GM18511 (cell line): ENCODE results near the gene MALT1.
"Not testable (repeated sequence)": the region's sequence is repeated elsewhere in the genome, so short reads cannot be mapped to it uniquely, and the experiment has no call there.

ENCODE experiments used
- ATAC-seq: cut with Tn5 transposase; IDR thresholded peaks from one replicate; pipeline ENCODE4 v1.9.1; 2021; ENCODE audit warnings: mild to moderate bottlenecking, moderate library complexity; ENCODE audit not compliant: unreplicated experiment

The MALT1 gene

GRCh38 chr18:58769321-58769720 is 98.1 kb downstream of the MALT1 start:
- no peak for ATAC-seq

GRCh38 chr18:58770601-58771000 is 99.3 kb downstream of the MALT1 start:
- ATAC-seq = no peak

GRCh38 chr18:58772161-58772560 is 100.9 kb downstream of the MALT1 start:
- ATAC-seq = no peak

- ATAC-seq = no peak
Observed at GRCh38 chr18:58776084-58776483, 104.8 kb downstream of the MALT1 start.

- ATAC-seq = not testable (repeated sequence)
Observed at GRCh38 chr18:58776541-58776940, 105.3 kb downstream of the MALT1 start.

GRCh38 chr18:58777471-58777870 is 106.2 kb downstream of the MALT1 start:
- no peak for ATAC-seq

- ATAC-seq = no peak
Observed at GRCh38 chr18:58779529-58779928, 108.3 kb downstream of the MALT1 start.

GRCh38 chr18:58780045-58780444 is 108.8 kb downstream of the MALT1 start:
- no peak for ATAC-seq

GRCh38 chr18:58781627-58782194 is 110.4 kb downstream of the MALT1 start:
- ATAC-seq = peak; percentile 75

GRCh38 chr18:58784601-58785137 is 113.4 kb downstream of the MALT1 start:
- no peak for ATAC-seq

- no peak for ATAC-seq
Observed at GRCh38 chr18:58785171-58785805, 114.0 kb downstream of the MALT1 start.

GRCh38 chr18:58785870-58786269 is 114.6 kb downstream of the MALT1 start:
- no peak for ATAC-seq

- ATAC-seq = no peak
Observed at GRCh38 chr18:58787536-58788149, 116.4 kb downstream of the MALT1 start.

- ATAC-seq = no peak
Observed at GRCh38 chr18:58788470-58788869, 117.2 kb downstream of the MALT1 start.

GRCh38 chr18:58788971-58789875 is 118.0 kb downstream of the MALT1 start:
- no peak for ATAC-seq

- no peak for ATAC-seq
Observed at GRCh38 chr18:58789876-58790240, 118.6 kb downstream of the MALT1 start.

- ATAC-seq = peak; percentile 93
Observed at GRCh38 chr18:58792086-58792485, 120.8 kb downstream of the MALT1 start.

- no peak for ATAC-seq
Observed at GRCh38 chr18:58793361-58793760, 122.1 kb downstream of the MALT1 start.

- no peak for ATAC-seq
Observed at GRCh38 chr18:58796220-58796619, 125.0 kb downstream of the MALT1 start.

GRCh38 chr18:58800582-58800981 is 129.3 kb downstream of the MALT1 start:
- peak; percentile 96 for ATAC-seq

- ATAC-seq = no peak
Observed at GRCh38 chr18:58802959-58803358, 131.7 kb downstream of the MALT1 start.
